Astrocyte of the spinal cord (primary cell): Measurements from ENCODE around the gene MAP2K6.

Experiments
- DNase-seq: peaks from one replicate; pipeline ENCODE4 v3.0.0; 2011; ENCODE audit warnings: low read depth, low spot score
- H3K4me3 ChIP-seq: 2 replicates; pipeline ENCODE4 v1.5.1; 2011; ENCODE audit warnings: low read depth, mild to moderate bottlenecking, low read length, moderate library complexity
- CTCF ChIP-seq: IDR thresholded peaks from 2 replicates; pipeline ENCODE4 v1.5.1; 2012; ENCODE audit warnings: low read depth, mild to moderate bottlenecking, low read length, inconsistent platforms
- in situ Hi-C: cut with HindIII; loops from 2 replicates; pipeline ENCODE4 v1.10.0; 2017; ENCODE audit warnings: low sequenced_read_pairs

MAP2K6 gene

DNA sequence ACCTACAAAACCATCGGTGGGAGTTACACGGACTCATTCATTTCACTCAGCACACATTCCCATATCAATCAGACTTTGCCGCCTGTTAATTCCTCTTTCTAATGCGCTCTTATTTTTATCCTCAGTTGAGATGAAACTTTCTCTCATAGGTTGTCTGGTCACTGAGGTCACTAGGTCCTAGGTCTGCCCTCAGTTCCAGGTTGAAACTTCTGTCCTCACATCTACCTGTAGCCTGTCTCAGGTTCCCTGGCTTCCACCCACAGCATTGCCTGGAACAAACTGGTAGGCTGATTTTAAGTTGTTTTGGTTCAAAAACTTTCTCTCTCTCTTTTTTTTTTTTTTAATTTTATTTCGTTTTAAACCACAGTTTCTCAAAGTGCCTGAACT, 119.7 kb downstream of the MAP2K6 start:
- TF ChIP-seq CTCF = no peak
- DNase-seq = no peak
- in situ Hi-C loops = no loop called here
- H3K4me3 ChIP-seq = no peak overlapping the region

DNA sequence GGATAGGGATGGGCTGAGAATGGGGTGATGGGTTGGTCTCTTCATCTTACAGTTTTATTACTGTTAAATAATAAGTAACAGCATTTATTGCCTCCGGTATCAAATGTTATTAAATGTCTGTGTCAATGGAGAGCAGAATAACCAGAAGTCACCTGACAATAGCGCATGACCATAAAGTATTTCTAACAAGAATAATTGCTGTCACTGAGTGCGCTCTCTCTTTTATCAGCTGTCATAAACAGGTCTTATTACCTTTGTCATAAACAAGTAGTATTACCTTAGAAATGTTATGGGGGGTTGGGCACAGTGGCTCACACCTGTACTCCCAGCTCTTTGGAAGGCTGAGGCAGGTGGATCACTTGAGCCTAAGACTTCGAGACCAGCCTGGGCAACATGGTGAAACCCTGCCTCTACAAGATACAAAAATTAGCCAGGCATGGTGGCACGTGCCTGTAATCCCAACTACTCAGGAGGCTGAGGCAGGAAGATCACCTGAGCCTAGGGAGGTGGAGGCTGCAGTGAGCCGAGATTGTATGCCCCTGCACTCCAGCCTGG, 120.6 kb downstream of the MAP2K6 start:
- DNase-seq = no peak
- in situ Hi-C loops = no loop called here
- no peak overlapping the region for H3K4me3 ChIP-seq
- TF ChIP-seq CTCF = no peak

DNA sequence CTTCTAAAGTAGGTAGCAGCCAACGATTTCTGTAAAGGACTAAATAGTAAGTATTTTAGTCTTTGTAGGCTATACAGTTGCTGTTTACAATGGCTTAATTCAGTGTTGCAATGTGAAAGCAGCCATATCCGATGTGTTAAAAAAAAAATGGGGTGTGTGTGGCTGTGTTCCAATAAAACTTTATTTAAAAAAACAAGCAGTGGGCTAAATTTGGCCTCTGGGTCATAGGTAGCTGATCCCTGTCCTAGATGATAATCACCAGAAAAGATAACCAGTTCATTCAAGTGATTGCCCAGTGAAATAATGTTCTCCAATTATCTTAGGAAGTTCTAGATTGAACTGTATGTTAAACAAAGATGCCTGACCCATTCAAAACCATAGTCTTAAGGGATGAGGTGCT, 124.3 kb downstream of the MAP2K6 start:
- no peak overlapping the region for H3K4me3 ChIP-seq
- in situ Hi-C loops = no loop called here
- DNase-seq = no peak
- no peak for TF ChIP-seq CTCF

DNA sequence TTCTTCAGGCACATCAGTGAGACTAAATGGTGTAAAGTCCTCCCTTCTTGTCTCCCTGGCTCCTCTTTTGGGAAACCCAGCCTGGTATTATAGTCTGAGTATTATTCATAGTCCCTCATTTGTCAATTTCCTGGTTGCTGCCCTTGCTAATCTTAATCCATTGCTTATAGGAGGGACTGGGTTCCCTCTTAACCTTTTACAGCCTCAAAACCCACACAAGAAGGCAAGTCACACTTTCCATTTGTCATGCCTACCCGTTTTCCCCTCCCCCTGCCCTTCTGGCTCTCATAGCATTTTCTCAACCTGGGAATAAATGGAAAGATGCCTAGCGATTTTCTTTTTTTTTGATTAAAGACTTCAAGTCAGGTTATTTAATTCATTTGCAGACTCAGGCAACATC, 124.8 kb downstream of the MAP2K6 start:
- H3K4me3 ChIP-seq = no peak overlapping the region
- DNase-seq = no peak
- TF ChIP-seq CTCF = no peak
- in situ Hi-C loops = no loop called here

- DNase-seq = peak; percentile 93
- TF ChIP-seq CTCF = no peak
- in situ Hi-C loops = no loop called here
- no peak overlapping the region for H3K4me3 ChIP-seq
Measured at GRCh38 chr17:69539781-69540319, 125.4 kb downstream of the MAP2K6 start.

DNA sequence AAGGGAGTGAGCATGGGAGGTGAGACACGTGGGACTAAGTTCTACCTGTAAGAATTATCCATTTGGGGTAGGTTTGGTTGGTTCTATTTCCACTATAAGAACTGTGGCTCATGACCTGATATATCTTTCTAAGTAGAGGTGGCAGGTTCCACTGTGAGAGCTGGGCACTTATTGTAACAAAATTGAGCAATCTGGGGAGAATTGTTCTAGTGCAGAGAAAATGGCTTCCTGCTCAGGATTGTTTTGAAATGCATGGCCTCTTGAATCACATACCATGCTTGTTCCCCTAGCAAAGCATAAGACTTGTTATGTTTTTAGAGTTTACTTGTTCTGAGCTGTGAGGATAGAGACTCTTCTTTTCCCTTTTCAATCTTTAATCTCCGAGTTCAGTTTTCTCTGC, 125.9 kb downstream of the MAP2K6 start:
- no peak overlapping the region for H3K4me3 ChIP-seq
- DNase-seq = no peak
- TF ChIP-seq CTCF = no peak
- in situ Hi-C loops = no loop called here
